ENCODE measurements around the gene ASL. TPM values are rescaled to one million over a fixed set of nuclear protein-coding genes. Genes with fewer than 3 reads are reported as not detected.
"Not testable (repeated sequence)": the region's sequence is repeated elsewhere in the genome, so short reads cannot be mapped to it uniquely, and the experiment has no call there.

The ASL gene
- total RNA-seq, 2 donors from 2014 or later, result 24.0 to 36.4 TPM

- 95% methylated on average over 5 of the region's 5 CpGs for WGBS
- intact Hi-C loops (cut with DNase I), result no loop called here
- H3K27me3 ChIP-seq (replicated peaks; ENCODE audit: insufficient read depth), result no peaks in the 10 kb centered on the region
- TF ChIP-seq POLR2AphosphoS5 (IDR thresholded peaks at IDR 0.05), result no peak
- TF ChIP-seq CTCF (IDR thresholded peaks at IDR 0.05), result no peak
- no peak for TF ChIP-seq POLR2A (IDR thresholded peaks at IDR 0.05)
- DNase-seq (ENCODE audit: low spot score), result no peak
- no peaks in the 10 kb centered on the region for H3K36me3 ChIP-seq
- H3K9me3 ChIP-seq, result no peaks in the 10 kb centered on the region
- H3K4me3 ChIP-seq, result no peak overlapping the region
- H3K4me1 ChIP-seq (replicated peaks), result no peaks in the 10 kb centered on the region
- no peak overlapping the region for H3K27ac ChIP-seq
Observed at GRCh38 chr7:66105263-66105748, 29.7 kb downstream of the ASL start.

GRCh38 chr7:66108410-66108809 is 32.8 kb downstream of the ASL start:
- H3K4me3 ChIP-seq; H3K4me1 ChIP-seq (replicated peaks); H3K27ac ChIP-seq; intact Hi-C loops (cut with DNase I); H3K36me3 ChIP-seq; H3K9me3 ChIP-seq; H3K27me3 ChIP-seq (replicated peaks; ENCODE audit: insufficient read depth); DNase-seq (ENCODE audit: low spot score): not testable (repeated sequence)
- 84% methylated on average over 5 of the region's 5 CpGs for WGBS

GRCh38 chr7:66110856-66111255 is 35.2 kb downstream of the ASL start:
- no peak for TF ChIP-seq POLR2AphosphoS5 (IDR thresholded peaks at IDR 0.05)
- no peak for TF ChIP-seq CTCF (IDR thresholded peaks at IDR 0.05)
- TF ChIP-seq POLR2A (IDR thresholded peaks at IDR 0.05), result no peak
- no peak overlapping the region for H3K4me3 ChIP-seq
- no peak overlapping the region for H3K27ac ChIP-seq
- intact Hi-C loops (cut with DNase I), result no loop called here
- 62% methylated on average over 9 of the region's 9 CpGs for WGBS
- H3K4me1 ChIP-seq (replicated peaks), result no peaks in the 10 kb centered on the region
- no peaks in the 10 kb centered on the region for H3K9me3 ChIP-seq
- no peaks in the 10 kb centered on the region for H3K36me3 ChIP-seq
- no peak for DNase-seq (ENCODE audit: low spot score)
- H3K27me3 ChIP-seq (replicated peaks; ENCODE audit: insufficient read depth), result no peaks in the 10 kb centered on the region

- under 1% methylated on average over 62 of the region's 67 CpGs for WGBS
- intact Hi-C loops (cut with DNase I), result no loop called here
- Histone ChIP-seq H3K9me3 (no peaks in the 10 kb centered on the region), H3K27ac (peak within 1 kb of the TSS; percentile 88 to 92), H3K4me1 (replicated peaks) (no peaks in the 10 kb centered on the region), H3K36me3 (no peaks in the 10 kb centered on the region), H3K4me3 (peak within 1 kb of the TSS; percentile 61 to 65), H3K27me3 (replicated peaks; ENCODE audit: insufficient read depth) (no peaks in the 10 kb centered on the region)
- peak; percentile 67 for DNase-seq (ENCODE audit: low spot score)
- no peak for TF ChIP-seq POLR2A (IDR thresholded peaks at IDR 0.05)
- TF ChIP-seq POLR2AphosphoS5 (IDR thresholded peaks at IDR 0.05), result peak; percentile 90
- peak in 1 of 4 experiments; percentile 6 for TF ChIP-seq CTCF (IDR thresholded peaks at IDR 0.05)
Observed at GRCh38 chr7:66114743-66115649, 39.4 kb downstream of the ASL start, which contains the start of gene CRCP. TSS of gene CRCP (plus strand) at chr7:66114847. CDS start at chr7:66114963, 116 bp downstream.

GRCh38 chr7:66116680-66117420 is 41.2 kb downstream of the ASL start:
- H3K27me3 ChIP-seq (replicated peaks; ENCODE audit: insufficient read depth); DNase-seq (ENCODE audit: low spot score); H3K4me3 ChIP-seq; H3K4me1 ChIP-seq (replicated peaks); intact Hi-C loops (cut with DNase I); H3K27ac ChIP-seq; H3K9me3 ChIP-seq; H3K36me3 ChIP-seq: not testable (repeated sequence)
- WGBS, result 96% methylated on average over 12 of the region's 12 CpGs

All from prostate gland (tissue), 2 donors.